ENCODE measurements around the gene IQSEC2.

The IQSEC2 gene

DNA sequence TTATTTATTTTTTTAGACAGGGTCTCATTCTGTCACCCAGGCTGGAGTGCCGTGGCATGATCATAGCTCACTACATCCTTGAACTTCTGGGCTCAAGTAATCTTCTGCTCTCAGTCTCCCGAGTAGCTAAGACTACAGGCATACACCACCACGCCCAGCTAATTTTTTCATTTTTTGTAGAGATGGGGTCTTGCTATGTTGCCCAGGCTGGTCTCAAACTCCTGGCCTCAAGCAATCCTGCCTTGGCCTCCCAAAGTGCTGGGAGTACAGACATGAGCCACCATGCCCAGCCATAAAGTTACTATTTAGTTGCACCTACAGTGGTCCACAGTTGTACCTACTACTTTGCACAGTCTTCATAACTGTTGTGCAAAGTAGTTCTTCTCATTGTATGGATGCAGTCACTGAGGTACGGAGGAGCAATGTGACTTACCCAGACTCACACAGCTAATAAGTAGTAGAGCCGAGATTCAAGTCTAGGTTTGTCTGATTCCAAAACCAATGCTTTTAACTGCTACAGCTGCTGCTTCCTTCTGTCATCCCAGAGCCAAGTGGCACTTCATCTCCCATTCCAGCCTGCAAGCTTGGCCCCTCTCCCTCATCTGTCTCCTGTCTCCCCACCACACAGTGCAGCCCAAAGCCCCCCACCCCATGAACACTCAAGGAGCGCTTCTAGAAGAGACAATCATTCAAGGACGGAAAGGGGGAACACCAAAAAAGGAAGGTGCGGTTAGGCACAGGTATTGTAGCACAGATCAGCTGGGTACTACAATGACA is 24.0 kb upstream of the IQSEC2 start:
- no peak for DNase-seq (ENCODE audit: low read depth, low spot score)

DNA sequence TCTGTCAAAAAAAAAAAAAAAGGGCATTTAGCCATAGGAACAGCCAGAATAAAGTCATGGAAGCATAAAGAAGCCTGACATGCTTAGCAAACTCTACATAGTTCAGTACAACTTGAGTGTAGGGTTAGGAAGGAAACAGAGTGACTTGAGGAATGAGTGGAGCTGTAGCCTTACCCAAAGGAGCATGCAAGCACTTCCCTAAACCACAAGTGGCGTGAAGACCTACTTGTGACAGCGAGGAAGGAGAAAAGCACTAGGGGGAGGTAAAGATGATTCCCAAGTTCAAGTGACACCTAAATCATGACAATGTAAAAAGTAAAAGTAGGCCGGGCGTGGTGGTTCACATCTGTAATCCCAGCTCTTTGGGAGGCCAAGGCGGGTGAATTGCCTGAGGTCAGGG is 21.8 kb upstream of the IQSEC2 start:
- no peak for DNase-seq (ENCODE audit: low read depth, low spot score)

DNA sequence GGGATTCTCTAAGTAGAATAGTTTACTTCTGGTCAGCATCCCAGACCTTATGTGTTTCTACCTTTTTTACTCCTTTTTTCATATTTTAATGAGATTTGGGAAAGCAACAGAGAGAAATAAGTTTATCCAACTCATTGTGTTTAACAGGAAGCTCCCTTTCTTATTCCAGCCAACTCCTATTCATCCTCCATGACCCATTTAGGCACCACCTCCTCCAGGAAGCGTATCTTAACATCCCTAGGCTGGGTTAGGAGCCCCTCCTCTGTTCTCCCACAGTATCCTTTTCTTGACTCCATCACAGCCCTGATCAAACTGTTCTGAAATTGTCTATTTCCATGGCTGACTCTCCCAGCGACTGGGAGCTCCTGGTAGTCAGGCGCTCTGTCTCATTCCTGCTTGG is 18.8 kb upstream of the IQSEC2 start:
- no peak for DNase-seq (ENCODE audit: low read depth, low spot score)

DNA sequence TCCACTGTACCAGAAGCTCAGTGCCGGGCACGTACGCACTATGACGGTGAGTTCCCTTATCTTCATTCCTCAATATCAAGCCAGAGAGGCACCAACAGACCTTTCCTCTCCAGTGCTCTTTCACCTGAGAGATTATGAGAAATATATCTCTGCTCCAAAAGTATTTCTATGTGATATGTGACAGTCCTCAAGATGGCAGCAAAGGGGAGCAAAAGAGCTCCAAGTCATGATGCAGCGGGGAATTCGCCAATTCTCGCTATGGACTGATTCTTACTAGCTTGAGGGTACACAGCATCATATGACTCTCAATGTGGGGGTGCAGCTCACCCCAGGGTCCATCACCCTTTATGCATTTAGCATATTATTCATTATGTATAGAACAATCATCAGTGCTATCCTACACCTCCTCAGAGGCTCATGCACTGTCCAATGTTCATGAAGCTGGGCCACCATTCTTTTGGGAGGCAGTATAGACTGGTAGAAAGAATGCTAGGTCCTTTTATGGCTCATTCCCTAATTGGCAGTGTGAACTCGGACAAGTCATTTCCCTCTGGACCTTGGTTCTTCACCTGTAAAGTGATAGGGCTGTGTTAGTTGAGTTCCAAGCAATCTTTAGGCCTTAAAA is 12.8 kb upstream of the IQSEC2 start:
- DNase-seq (ENCODE audit: low read depth, low spot score): no peak

DNA sequence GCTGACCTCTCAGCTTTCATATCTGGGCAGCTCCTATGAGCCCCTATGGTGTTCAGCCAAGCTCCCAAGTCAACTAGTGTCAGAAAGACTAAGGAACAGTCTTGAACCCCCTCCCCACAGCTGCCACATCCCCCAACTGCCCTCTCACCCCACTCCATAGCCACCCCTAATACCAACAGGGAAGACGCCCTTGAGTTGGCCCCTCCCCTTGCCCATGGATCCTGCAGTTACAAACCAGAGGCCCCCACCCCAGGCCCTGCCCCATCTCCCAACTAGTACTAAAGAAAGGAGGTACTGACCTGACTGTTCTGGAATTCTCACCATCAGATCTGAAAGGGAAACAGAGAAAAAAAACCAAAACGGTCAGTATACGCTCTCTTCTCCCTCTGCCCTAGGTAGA is 10.2 kb upstream of the IQSEC2 start:
- DNase-seq (ENCODE audit: low read depth, low spot score): no peak

DNA sequence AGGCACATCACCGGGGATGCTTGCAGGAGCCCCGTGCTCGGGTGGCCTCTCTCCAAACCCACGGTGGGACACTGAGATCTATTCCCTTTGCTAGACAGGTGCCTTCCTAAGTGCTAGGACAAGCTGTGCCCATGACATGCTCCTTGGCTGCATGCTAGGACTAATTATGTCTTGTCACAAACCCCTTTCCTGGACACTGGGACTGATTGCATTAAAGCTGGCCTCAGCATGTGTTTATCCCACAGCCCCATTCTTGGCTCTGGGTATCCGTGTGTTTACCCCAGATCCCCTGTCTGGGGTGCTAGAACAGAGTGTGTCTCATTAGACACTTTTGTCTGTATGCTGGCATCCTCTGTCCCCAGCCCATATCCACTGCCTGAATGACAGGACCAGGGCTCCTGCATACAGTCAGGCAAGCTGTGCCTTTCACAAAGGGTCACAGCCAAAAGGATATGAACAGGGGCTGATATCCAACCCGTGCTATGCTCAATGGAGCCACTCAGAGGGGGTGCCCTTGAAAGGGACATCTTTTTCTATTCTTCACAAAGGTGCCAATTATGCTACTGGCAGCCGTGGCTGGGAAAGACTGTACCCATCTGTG is 9.2 kb upstream of the IQSEC2 start:
- DNase-seq (ENCODE audit: low read depth, low spot score): no peak

DNA sequence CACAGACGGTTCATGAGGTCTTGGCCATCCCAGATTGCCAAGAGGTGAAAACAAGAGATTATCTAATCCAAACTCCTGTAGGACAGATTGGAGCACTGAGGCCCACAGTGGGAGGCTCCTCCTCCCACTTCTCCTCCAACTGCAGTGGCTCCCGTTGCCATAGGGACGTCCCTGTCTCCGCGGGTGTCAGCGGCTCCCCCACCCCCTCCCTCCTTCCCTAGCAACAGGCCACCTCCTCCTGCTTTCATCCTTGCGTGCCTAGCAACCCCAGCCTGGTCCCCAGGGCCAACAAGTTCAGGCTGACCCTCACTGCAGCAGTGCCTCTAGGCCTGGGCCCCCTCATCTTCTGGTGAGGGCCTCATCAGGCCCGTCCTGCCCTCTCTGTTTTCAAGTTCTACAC is 6.8 kb upstream of the IQSEC2 start:
- no peak for DNase-seq (ENCODE audit: low read depth, low spot score)

DNA sequence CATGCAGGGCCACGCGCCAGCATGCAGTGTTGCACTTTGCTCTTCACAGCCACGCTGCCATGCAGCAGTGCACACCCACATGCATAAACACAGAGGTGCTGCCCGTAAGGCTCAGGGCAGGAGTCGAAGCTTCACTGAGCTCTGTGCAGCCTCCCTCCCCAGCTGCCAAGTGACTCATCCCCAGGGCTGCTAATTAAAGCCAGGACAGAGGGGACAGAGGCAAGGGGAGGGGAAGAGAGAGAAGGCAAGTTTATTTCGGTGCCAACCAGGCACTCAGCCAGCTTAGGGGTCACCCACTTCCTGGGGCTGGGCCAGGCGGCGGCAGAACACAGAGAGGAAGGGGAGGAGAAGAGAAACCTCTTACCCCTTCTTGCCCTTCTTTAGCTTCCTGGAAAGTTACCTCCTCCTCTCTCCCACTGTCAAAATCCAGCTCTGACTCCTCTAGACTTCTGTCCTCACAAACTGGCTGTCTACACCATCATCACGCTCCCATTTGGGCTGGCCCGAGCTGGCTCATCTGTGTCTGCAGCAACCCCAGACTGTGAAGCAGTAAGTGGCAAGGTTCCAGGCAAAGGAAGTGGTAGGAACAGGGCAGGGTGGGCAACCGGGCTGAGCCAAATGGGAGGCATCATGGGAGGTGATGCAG is 6.2 kb upstream of the IQSEC2 start:
- no peak for DNase-seq (ENCODE audit: low read depth, low spot score)

DNA sequence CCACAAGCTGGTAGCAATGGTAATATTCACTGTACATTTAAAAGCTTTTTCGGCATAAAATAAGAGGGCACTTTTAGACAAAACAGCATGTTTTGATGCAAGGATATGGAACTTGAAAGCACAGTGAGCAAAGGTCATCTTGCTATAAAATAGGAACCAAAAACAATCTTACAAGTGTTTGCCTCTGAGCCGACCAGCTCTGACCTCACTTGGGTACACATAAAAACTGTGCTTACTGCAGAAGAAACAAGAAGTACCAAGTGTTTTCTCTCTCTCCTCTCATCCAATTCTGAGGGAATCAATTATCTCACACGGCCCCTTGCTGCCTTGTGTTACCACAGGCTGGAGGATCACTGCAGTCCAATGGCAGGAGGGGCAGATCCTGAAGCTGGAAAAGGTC is 4.8 kb upstream of the IQSEC2 start:
- DNase-seq (ENCODE audit: low read depth, low spot score): no peak

DNA sequence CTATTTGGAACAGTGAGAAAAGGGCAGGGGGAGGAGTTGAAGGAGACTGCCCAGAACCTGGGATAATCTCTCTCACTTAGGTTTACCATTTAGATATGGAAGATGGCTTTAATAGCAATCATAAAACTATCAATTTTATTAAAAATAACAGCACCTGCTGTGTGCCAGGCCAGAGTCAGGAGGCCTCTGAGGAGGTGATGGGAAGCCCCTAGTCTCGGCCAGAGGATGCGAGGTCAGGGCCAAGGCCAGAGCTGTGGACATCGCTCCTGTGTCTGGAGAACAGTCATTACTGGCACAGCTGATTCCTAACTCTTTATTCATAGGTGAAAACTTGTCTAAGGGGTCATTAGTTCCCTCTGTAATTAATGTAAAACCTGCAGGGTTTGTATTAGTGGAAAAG is 4.2 kb upstream of the IQSEC2 start:
- no peak for DNase-seq (ENCODE audit: low read depth, low spot score)

DNA sequence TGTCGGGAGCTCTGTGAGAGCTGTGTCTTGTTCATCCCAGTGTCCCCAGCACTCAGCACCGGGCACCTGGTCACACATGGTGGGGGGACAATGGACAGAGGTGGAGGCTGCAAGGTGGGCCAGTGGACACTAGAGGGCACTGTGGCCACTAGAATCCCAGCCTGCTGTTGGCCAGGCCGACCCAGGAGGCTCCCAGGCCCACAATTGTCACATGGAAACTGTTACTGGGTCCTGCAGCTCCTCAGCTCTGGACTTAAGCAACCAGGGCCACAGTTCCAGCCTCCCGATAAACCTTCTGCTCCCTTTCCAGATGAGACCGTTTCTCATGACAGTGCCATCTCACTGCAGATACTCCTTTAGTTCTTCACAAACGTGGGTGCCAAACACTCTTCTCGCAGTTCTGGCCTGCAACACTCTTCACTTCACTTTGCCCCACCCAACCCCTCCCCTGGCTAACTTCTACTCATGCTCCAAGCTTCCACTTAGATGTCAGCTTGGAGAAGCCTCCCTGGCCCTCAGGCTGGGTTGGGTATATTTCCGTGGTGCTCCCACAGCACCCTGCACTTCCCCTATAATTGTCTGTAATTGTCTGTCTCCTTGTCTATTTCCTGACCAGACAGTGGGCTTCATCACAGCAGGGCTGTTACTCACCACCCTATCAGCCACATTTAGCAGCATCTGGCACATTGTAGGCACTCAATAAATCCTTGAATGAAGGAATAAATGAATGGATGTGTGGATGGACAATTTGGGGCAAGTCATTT is 3.5 kb upstream of the IQSEC2 start:
- DNase-seq (ENCODE audit: low read depth, low spot score): no peak

DNA sequence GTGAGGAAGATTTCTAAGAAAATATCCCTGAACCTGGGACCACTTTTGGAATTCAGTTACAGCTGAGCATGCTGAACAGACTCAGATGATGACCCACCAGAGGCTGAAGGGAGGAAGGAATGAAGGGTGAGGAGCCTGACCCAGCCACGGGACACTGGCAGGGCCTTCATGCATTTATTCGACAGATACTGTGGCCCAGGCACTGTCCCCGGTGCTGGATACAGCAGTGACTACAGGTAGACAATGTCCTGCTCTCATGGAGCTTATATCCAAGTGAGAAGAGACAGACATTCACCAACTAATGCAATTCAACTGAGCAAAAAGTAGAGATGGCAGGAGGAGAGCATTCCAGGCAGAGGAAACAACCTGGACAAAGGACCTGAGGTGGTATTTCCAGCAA is 2.2 kb upstream of the IQSEC2 start:
- no peak for DNase-seq (ENCODE audit: low read depth, low spot score)

DNA sequence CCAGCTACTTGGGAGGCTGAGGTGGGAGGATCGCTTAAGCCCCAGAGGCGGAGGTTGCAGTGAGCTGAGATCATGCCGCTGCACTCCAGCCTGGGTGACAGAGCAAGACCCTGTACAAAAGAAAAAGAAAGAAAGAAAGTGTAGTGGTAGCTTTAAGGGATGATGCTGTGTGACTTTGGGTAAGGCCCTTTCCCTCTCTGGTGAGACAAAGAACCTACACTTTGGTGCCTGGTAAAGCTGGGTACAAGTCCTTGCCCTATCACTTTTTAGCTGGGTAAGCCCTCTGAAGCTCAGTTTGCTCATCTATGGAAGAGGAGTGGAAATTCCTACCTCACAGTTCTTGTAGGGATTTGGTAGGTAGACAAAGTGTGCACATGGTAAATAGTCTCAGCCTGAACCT is 1.7 kb upstream of the IQSEC2 start:
- DNase-seq (ENCODE audit: low read depth, low spot score): no peak

DNA sequence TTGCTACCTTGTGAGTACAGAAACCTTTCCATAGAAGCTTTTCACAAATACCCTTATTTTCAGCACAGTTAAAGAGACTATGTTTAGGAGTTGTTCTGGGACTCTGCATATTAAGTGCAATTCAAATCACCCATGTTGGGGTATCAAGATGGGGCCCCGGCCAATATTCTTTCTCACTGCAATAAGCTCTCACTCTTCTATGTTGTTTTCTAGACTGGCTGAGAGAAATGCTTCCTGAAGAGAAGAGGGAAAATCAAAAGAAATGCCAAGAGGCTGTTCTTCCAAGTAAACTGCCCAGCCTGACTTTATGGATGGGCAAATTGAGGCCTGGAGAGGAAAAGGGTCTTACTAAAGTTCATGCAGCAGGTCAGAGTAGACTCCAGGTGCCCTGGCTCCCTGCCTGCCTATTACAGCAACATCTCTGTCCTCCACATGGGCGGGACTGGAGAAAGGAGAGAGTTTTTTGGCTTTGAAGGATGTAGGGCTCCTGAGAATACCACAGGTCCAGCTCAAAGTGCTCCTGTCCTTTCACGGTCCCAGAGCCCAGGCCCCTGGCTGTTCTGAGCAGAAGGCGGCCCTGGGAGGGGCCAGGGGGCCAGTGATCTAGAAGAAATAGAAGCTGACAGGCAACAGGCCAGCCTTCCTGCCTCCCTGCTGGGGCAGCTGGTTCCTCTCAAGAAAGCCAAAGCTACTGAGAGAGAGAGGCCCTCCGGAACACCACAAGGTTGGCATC is 745 bp upstream of the IQSEC2 start:
- DNase-seq (ENCODE audit: low read depth, low spot score): no peak

DNA sequence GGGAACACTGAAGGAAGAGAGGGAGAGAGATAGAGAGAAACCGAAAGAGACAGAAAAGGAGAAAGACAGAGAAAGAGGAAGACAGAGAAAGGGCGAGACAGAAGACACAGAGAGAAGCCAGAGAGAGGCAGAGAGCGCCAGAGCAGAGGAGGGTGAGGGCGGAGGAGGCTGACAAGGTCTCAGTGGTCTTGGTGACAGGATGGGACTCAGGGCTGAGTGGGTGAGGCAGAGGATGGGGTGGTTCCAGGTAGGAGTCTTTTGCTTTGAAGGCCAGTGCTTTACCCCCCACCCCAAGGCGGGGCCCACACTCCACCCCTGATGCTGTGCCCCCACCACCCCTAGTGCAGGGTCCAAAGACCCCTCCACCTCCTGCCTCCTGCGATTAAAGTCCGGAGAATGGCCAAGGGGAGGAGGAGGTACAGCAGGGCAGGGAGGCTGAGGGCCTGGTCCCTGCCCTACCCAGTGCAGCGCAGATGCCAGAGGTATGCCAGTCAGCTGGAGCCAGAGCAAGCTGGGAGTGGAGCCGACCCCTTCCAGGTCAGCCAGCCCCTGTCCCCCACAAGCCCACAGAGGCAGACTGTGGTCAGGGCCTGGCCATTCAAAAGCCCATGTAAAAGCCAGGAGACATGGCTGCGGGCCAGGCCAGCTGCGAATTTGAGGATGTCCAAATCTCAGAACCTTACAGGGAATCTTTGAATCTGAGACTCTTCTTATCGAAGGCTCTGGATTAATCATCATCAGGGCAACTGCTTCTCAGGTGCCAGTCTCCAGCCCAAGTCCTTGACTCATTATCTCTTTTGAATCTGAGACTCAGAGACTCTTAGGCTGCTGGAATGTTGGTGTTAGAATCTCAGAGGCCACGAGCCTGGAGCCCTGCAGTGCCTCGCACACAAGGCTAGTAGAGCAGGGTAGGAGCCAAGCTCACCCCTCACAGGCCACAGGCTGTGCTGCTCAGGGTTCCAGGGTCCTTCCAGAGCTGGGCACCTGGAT is 758 bp downstream of the IQSEC2 start:
- DNase-seq (ENCODE audit: low read depth, low spot score): no peak

DNA sequence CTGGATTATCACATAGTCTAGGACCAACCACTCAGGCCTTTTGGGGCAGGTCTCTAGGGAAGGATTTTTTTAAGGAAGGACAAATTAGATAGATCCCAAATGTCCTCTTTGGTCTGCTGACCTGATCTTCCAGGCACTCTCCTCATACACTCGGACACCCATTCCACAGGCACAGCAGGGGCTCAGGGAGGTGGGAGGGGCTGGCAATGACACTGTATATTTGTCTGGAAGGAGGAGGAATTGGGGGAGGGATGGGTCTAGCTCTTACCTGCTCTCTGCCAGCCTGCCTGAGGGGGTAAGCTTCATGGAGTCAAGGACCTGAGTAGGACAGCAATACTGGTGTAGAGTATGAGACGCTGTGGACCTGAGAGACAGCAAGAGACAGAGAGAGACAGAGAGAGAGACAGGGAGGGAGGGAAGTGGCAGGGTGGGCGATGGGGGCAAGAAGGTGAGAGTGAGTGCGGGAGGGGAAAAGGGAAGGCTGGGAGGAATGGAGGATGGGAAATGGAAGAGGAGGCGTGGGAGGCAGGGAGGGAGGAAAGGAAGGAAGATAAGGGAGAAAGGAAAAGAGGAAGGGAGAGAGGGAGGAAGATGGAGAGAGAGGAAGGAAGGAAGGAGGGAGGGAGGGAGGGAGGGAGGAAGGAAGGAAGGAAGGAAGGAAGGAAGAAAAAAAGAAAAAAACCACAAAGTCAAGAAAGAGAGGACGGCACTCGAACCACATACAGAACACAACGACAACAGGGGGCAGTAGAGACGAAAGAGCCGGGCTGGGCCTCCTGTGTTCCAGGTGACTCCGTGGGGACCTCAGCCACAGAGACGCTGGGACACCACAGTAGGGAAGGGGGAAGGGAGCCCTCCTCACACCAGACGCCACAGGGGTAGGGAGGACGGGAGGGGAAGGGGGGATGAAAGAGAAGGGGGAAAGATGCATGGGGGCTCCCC is 1.8 kb downstream of the IQSEC2 start:
- no peak for DNase-seq (ENCODE audit: low read depth, low spot score)

DNA sequence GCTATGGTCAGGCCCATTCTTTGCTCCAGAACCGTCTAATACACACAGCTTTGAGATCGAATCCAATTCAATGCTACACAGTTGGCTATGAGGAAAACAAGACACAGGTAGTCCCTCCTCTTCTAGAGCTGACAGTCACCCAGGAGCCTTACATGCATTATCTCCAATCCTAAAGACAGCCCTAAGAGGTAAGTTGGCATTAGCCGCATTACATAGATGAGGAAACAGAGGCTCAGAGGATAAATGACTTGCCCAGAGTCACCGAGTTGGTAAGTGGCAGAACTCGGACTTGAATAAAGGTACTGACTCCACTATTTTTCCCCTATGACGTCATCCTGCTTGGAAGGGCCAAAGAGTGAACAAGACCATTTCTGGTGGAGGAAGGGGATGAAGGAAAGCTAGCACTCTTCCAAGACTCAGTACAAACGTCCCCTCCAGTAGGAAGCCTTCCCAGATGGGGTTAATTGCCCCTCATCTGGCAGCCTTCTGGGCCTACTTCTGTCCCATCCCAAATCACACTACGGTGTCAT is 8.5 kb downstream of the IQSEC2 start:
- DNase-seq (ENCODE audit: low read depth, low spot score): no peak

DNA sequence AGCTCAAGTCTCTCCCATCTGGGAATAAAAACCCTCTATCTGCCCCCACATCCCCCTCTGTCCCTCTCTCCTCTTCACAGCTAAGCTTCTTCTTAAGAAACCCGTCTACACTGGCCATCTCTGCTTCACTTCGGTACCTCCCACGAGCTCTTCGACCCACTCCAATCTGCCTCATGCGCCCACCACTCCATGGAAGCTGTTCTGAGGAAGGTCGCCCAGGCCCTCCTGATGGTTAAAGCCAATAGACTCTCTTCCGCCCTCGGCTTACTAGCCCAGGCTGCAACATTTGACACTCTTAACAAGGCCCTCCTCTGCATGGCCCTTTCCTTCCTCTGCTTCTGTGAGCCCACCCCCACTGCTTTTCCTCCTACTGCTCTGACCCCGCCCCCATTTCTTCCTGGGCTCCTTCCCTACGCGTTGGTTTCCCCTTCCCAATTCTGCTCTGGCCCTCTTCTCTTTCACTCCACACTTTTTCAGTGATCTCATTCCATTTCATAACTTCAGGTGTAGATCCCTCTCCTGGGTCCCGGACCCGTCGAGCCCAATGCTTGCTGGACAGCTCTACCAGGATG is 11.8 kb downstream of the IQSEC2 start:
- DNase-seq (ENCODE audit: low read depth, low spot score): no peak
